GM12878 (cell line): ENCODE data around the gene GAS2L2.

Source experiments
- ASH2L ChIP-seq: fragments of 300-600, 200-600 bp; sonication (generic); IDR thresholded peaks from 2 replicates; pipeline ENCODE4 v1.6.1; 2017; ENCODE audit warnings: low read depth, mild to moderate bottlenecking, borderline replicate concordance
- EZH2 ChIP-seq: IDR thresholded peaks from 2 replicates; pipeline ENCODE4 v1.6.1; 2012; ENCODE audit warnings: low read depth, mild to moderate bottlenecking, control low read depth, inconsistent platforms, low read length, borderline replicate concordance; ENCODE audit not compliant: control insufficient read depth
- HDAC2 ChIP-seq: fragments of 200-600 bp; sonication (generic); IDR thresholded peaks from 2 replicates; pipeline ENCODE4 v1.6.1; 2017
- NFIC ChIP-seq: IDR thresholded peaks from 2 replicates; pipeline ENCODE4 v1.6.1; 2012; ENCODE audit warnings: low read depth, mild to moderate bottlenecking, inconsistent platforms, low read length, moderate library complexity
- POLR2A ChIP-seq: IDR thresholded peaks from 2 replicates; pipeline ENCODE4 v1.6.1; 2011; ENCODE audit warnings: low read depth, mild to moderate bottlenecking, low read length
- POLR2AphosphoS2 ChIP-seq: IDR thresholded peaks from 2 replicates; pipeline ENCODE4 v1.6.1; 2011; ENCODE audit warnings: low read depth, mild to moderate bottlenecking, low read length, improper control_type of control experiment, moderate library complexity
- RAD21 ChIP-seq: IDR thresholded peaks from 2 replicates; pipeline ENCODE4 v1.6.1; 2011; ENCODE audit warnings: mild to moderate bottlenecking, low read depth, low read length, moderate library complexity; ENCODE audit not compliant: insufficient read depth
- SMC3 ChIP-seq: IDR thresholded peaks from 2 replicates; pipeline ENCODE4 v1.6.1; 2011; ENCODE audit warnings: low read length, improper control_type of control experiment, borderline replicate concordance
- SP1 ChIP-seq: IDR thresholded peaks from one replicate; pipeline ENCODE4 v1.6.1; 2011; ENCODE audit warnings: low read depth, low read length
- TAF1 ChIP-seq: IDR thresholded peaks from 2 replicates; pipeline ENCODE4 v1.6.1; 2011; ENCODE audit warnings: mild to moderate bottlenecking, low read depth, low read length, borderline replicate concordance
- TF ChIP-seq, protein P1 (sequence below), 3 experiments: IDR thresholded peaks in 2 of 3; conservative IDR thresholded peaks in 1 of 3; 2 replicates each; pipeline ENCODE4 v1.5.1; 2011; ENCODE audit warnings: low read depth in 3 of 3, low read length in 3 of 3, mild to moderate bottlenecking in 3 of 3, control low read depth in 2 of 3, moderate library complexity in 2 of 3, inconsistent platforms in 1 of 3, mixed read lengths in 1 of 3; ENCODE audit not compliant: control insufficient read depth in 2 of 3, insufficient read depth in 1 of 3; ENCODE audit errors: extremely low read depth in 1 of 3
- TF ChIP-seq, protein P2 (sequence below): fragments of 450-650 bp; IDR thresholded peaks from 2 replicates; pipeline ENCODE4 v1.6.1; 2018; ENCODE audit warnings: borderline replicate concordance, mild to moderate bottlenecking; ENCODE audit not compliant: partially characterized antibody

DNA sequence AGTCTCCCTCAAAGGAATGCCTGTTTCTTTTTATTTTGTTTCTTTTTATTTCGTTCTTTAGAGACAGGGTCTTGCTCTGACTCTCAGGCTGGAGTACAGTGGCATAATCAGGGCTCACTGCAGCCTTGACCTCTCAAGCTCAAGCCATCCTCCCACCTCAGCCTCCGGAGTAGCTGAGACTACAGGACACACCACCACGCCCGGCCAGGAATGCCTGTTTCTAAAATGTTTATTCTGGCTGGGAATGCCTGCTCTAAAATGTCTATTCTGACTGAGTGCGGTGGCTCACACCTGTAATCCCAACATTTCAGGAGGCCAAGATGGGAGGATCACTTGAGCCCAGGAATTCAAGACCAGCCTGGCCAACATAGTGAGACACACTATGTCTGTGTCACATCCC, 44.9 kb upstream of the GAS2L2 start:
- no peak for TF ChIP-seq RAD21
- TF ChIP-seq, protein P1, sequence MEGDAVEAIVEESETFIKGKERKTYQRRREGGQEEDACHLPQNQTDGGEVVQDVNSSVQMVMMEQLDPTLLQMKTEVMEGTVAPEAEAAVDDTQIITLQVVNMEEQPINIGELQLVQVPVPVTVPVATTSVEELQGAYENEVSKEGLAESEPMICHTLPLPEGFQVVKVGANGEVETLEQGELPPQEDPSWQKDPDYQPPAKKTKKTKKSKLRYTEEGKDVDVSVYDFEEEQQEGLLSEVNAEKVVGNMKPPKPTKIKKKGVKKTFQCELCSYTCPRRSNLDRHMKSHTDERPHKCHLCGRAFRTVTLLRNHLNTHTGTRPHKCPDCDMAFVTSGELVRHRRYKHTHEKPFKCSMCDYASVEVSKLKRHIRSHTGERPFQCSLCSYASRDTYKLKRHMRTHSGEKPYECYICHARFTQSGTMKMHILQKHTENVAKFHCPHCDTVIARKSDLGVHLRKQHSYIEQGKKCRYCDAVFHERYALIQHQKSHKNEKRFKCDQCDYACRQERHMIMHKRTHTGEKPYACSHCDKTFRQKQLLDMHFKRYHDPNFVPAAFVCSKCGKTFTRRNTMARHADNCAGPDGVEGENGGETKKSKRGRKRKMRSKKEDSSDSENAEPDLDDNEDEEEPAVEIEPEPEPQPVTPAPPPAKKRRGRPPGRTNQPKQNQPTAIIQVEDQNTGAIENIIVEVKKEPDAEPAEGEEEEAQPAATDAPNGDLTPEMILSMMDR (IDR thresholded peaks at IDR 0.05 in 2 of 3, conservative IDR thresholded peaks at IDR 0.05 in 1 of 3; ENCODE audit: control insufficient read depth in 2 of 3, extremely low read depth in 1 of 3, insufficient read depth in 1 of 3, low read depth in 3 of 3, low read length in 3 of 3): no peak
- TF ChIP-seq TAF1: no peak
- TF ChIP-seq EZH2: no peak
- no peak for TF ChIP-seq POLR2AphosphoS2
- TF ChIP-seq, protein P2, sequence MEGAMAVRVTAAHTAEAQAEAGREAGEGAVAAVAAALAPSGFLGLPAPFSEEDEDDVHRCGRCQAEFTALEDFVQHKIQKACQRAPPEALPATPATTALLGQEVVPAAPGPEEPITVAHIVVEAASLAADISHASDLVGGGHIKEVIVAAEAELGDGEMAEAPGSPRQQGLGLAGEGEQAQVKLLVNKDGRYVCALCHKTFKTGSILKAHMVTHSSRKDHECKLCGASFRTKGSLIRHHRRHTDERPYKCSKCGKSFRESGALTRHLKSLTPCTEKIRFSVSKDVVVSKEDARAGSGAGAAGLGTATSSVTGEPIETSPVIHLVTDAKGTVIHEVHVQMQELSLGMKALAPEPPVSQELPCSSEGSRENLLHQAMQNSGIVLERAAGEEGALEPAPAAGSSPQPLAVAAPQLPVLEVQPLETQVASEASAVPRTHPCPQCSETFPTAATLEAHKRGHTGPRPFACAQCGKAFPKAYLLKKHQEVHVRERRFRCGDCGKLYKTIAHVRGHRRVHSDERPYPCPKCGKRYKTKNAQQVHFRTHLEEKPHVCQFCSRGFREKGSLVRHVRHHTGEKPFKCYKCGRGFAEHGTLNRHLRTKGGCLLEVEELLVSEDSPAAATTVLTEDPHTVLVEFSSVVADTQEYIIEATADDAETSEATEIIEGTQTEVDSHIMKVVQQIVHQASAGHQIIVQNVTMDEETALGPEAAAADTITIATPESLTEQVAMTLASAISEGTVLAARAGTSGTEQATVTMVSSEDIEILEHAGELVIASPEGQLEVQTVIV: no peak
- TF ChIP-seq SP1: no peak
- TF ChIP-seq ASH2L: no peak
- no peak for TF ChIP-seq SMC3
- TF ChIP-seq NFIC: no peak
- TF ChIP-seq POLR2A: no peak
- TF ChIP-seq HDAC2: no peak
